GM21529 (cell line): Measurements from ENCODE around the gene WFDC10B.
"Not testable (repeated sequence)": the region's sequence is repeated elsewhere in the genome, so short reads cannot be mapped to it uniquely, and the experiment has no call there.

Experiments used
- ATAC-seq: cut with Tn5 transposase; IDR thresholded peaks from one replicate; pipeline ENCODE4 v1.9.1; 2021; ENCODE audit not compliant: unreplicated experiment

WFDC10B gene

DNA sequence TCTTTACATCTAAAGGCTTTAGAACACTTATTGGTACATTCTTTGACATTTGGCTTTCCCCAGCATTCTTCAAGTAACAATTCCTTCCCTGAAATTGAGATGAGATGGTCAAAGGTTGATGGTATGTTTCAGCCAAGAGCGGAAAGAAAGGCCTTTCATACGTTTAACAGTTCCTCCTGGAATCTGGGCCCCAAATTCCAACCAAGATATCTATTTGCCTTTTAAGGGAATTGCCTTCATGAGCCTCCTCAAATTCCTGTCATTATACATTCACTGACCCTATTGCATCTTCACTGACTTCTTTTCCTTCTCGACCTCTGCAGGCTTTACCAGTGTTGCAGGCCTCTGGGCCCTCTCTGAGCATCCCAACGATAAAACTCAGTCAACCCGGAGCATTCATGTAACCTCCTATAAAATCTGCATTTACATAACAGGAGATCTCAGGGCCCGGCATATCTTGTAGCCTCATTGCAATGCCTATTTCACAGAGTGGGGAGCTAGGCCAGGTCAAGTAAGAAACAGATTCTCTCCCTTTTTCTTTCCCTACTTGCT, 55.4 kb downstream of the WFDC10B start:
- ATAC-seq = no peak

DNA sequence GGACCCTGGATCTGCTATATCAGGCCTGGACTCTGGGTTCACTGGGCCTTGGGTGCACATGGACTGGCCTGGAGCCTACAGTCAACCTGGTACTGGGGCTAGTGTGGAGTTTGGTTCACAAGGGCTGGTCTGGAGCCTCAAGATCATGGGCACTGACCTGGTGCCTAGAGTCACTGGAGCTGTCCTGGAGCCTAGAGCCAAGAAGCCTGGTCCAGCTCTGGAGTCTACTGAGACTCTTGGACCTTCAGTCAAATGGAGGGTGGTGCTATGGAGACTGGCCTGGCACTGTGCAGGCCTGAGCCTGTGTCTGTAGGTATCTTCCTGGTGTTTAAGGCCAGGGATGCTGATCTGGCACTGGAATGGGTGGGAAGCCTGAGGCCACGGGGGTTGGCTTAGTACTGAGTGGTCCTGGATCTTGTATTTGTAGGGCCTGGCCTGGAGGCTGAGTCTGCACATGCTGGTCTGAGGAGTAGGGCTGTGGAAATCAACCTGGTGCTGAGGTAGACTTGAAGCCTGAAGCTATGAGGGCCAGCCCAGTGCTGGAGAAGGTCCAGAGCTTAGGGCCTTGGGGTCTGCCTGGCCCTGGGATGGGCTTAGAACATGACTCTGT, 57.3 kb downstream of the WFDC10B start:
- ATAC-seq = no peak

DNA sequence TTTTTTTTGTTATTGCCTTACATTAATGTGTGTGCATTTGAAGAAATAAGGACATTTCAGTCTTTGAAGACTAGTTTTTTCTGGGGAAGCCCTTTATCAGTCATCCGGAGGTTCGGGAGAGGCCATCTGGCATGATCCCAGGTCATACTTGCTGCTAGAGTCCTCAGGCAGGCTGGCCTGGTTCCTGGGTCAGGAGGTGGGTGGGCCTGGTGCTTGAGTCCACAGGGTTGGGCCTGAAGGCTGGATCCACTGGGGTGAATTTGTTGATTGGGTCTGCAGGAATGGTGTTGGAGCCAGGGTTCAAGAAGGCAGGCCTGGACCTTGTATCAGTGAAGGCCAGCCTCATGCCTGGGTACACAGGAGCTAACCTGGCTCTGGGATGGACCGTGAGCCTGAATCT, 57.9 kb downstream of the WFDC10B start:
- ATAC-seq = no peak

DNA sequence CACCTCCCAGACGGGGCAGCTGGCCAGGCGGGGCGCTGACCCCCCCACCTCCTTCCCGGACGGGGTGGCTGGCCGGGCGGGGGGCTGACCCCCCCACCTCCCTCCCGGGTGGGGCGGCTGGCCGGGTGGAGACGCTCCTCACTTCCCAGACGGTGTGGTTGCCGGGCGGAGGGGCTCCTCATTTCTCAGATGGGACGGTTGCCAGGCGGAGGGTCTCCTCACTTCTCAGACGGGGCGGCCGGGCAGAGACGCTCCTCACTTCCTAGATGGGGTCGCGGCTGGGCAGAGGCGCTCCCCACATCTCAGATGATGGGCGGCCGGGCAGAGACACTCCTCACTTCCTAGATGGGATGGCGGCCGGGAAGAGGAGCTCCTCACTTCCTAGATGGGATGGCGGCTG, 59.0 kb downstream of the WFDC10B start:
- ATAC-seq = not testable (repeated sequence)

DNA sequence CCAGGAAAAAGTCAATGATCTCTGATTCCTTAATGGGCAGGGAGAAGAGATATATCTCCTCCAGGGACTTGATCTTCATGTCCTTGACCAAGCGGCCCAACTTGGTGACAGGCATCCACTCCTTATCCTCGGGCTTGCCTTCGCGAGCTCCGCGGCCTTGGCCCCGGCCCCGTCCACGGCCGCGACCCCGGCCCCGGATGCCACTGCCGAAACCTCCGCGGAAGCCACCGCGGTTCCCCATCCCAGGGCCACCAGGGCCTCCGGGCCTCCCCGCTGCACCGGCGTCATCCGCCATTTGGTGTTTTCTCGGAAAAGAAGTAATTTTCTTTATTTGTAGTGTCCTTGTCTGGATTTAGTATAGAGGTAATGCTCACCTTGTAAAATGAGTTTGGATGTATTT, 63.7 kb downstream of the WFDC10B start:
- not testable (repeated sequence) for ATAC-seq

DNA sequence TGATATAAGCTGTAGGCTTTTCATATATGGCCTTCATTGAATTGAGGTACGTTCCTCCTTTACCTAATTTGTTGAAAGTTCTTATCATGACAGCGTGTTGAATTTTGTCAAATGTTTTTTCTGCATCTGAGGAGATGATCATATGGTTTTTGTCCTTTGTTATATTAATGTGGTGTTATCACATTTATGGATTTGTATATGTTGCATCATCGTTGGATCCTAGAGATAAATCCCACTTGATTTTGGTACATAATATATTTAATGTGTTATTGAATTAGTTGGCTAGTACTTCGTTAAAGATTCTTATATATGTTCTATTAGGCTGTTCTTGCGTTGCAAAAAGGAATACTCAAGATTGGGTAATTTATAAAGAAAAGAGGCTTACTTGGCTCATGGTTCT, 65.1 kb downstream of the WFDC10B start:
- no peak for ATAC-seq

DNA sequence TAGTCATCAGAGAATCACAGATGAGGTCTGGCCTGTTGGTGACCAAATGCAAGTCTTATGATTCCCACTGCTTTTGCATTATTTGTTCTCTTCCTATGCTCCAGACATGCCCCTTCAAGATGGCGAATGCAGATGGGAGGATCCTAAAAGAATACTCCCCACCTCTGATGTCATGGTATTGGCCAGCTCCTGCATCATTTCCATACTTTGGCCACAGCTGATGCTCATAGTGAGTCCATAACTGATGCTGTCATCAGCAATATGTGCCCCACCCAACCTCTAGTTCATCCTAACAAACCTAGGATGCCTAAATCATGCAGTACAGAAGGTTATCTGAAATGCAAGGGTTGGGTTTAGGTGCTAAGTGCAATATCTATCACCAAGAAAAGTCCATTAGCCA, 68.3 kb downstream of the WFDC10B start:
- no peak for ATAC-seq
